Loucy (cell line): ENCODE measurements around the gene ATP10B.

ENCODE experiments used
- CTCF ChIP-seq: fragments of 200-600 bp; sonication (generic); conservative IDR thresholded peaks from 2 replicates; pipeline ENCODE4 v1.5.1; 2014; ENCODE audit warnings: mild to moderate bottlenecking, antibody characterized with exemption, low read length
- EZH2phosphoT487 ChIP-seq: fragments of 200-600 bp; IDR thresholded peaks from 2 replicates; pipeline ENCODE4 v1.6.1; 2018; ENCODE audit warnings: antibody characterized with exemption, mild to moderate bottlenecking, moderate library complexity, borderline replicate concordance

GRCh38 chr5:160547061-160547460, 304.9 kb downstream of the ATP10B start:
- TF ChIP-seq CTCF (no peak), EZH2phosphoT487 (no peak)
